H9 (cell line): Measurements from ENCODE around the gene KCNRG. TPM values are rescaled to one million over a fixed set of nuclear protein-coding genes. Genes with fewer than 3 reads are reported as not detected.

Experiments used
- DNase-seq: peaks from one replicate; pipeline ENCODE4 v3.0.0-alpha.2; 2017
- H2AFZ ChIP-seq: one replicate; pipeline ENCODE4 v1.6.1; 2013; ENCODE audit warnings: mild to moderate bottlenecking, low read length, control low read depth, moderate library complexity
- H2AK5ac ChIP-seq: 2 replicates; pipeline ENCODE4 v1.6.1; 2013; ENCODE audit warnings: low read length, control low read depth, mixed read lengths; ENCODE audit not compliant: insufficient read length
- H2BK120ac ChIP-seq: one replicate; pipeline ENCODE4 v1.6.1; 2013; ENCODE audit warnings: low read depth, mild to moderate bottlenecking, low read length, control low read depth, inconsistent platforms; ENCODE audit not compliant: poor library complexity, severe bottlenecking
- H2BK12ac ChIP-seq: 2 replicates; pipeline ENCODE4 v1.6.1; 2013; ENCODE audit warnings: low read length, control low read depth, mixed read lengths, low read depth; ENCODE audit not compliant: insufficient read length
- H2BK15ac ChIP-seq: 2 replicates; pipeline ENCODE4 v1.6.1; 2013; ENCODE audit warnings: low read depth, low read length, control low read depth
- H2BK20ac ChIP-seq: one replicate; pipeline ENCODE4 v1.6.1; 2013; ENCODE audit warnings: low read depth, mild to moderate bottlenecking, low read length, control low read depth, inconsistent platforms; ENCODE audit not compliant: poor library complexity, severe bottlenecking
- H2BK5ac ChIP-seq: 2 replicates; pipeline ENCODE4 v1.6.1; 2013; ENCODE audit warnings: low read length, control low read depth, mixed read lengths; ENCODE audit not compliant: insufficient read length
- H3K14ac ChIP-seq: 2 replicates; pipeline ENCODE4 v1.6.1; 2013; ENCODE audit warnings: low read length, control low read depth; ENCODE audit not compliant: insufficient read depth
- H3K18ac ChIP-seq: 2 replicates; pipeline ENCODE4 v1.6.1; 2013; ENCODE audit warnings: low read depth, mild to moderate bottlenecking, mixed read lengths, low read length, control low read depth; ENCODE audit not compliant: insufficient read length
- H3K23ac ChIP-seq: 2 replicates; pipeline ENCODE4 v1.6.1; 2013; ENCODE audit warnings: low read length, control low read depth, mixed read lengths, low read depth; ENCODE audit not compliant: insufficient read length
- H3K23me2 ChIP-seq: 2 replicates; pipeline ENCODE4 v1.6.1; 2013; ENCODE audit warnings: low read depth, mild to moderate bottlenecking, mixed read lengths, low read length, control low read depth; ENCODE audit not compliant: insufficient read length, poor library complexity, severe bottlenecking
- H3K27ac ChIP-seq: 2 replicates; pipeline ENCODE4 v1.5.1; 2013; ENCODE audit warnings: low read length, control low read depth, mixed read lengths, low read depth; ENCODE audit not compliant: insufficient read length
- H3K27me3 ChIP-seq: 2 replicates; pipeline ENCODE4 v1.6.1; 2013; ENCODE audit warnings: low read length, control low read depth, inconsistent platforms; ENCODE audit not compliant: insufficient read depth
- H3K4ac ChIP-seq: 2 replicates; pipeline ENCODE4 v1.6.1; 2013; ENCODE audit warnings: low read depth, mild to moderate bottlenecking, control low read depth, inconsistent platforms, low read length, moderate library complexity
- H3K4me1 ChIP-seq: 2 replicates; pipeline ENCODE4 v1.6.1; 2013; ENCODE audit warnings: low read length, control low read depth, inconsistent platforms; ENCODE audit not compliant: insufficient read depth
- H3K4me2 ChIP-seq: 2 replicates; pipeline ENCODE4 v1.6.1; 2013; ENCODE audit warnings: low read length, control low read depth, mixed read lengths; ENCODE audit not compliant: insufficient read length, insufficient read depth
- H3K56ac ChIP-seq: 2 replicates; pipeline ENCODE4 v1.6.1; 2013; ENCODE audit warnings: low read depth, mild to moderate bottlenecking, mixed read lengths, low read length, control low read depth; ENCODE audit not compliant: insufficient read length
- H3K79me1 ChIP-seq: 2 replicates; pipeline ENCODE4 v1.6.1; 2013; ENCODE audit warnings: low read depth, mild to moderate bottlenecking, moderate library complexity, low read length, control low read depth, inconsistent platforms; ENCODE audit not compliant: insufficient read depth, poor library complexity, severe bottlenecking
- H3K79me2 ChIP-seq: 2 replicates; pipeline ENCODE4 v1.6.1; 2013; ENCODE audit warnings: low read length, control low read depth, inconsistent platforms; ENCODE audit not compliant: insufficient read depth
- H3K9ac ChIP-seq: 2 replicates; pipeline ENCODE4 v1.6.1; 2013; ENCODE audit warnings: low read length, control low read depth, mixed read lengths; ENCODE audit not compliant: insufficient read length; ENCODE audit errors: extremely low read depth
- H3K9me3 ChIP-seq: one replicate; pipeline ENCODE4 v1.6.1; 2013; ENCODE audit warnings: low read depth, low read length, inconsistent platforms; ENCODE audit not compliant: control insufficient read depth
- H3T11ph ChIP-seq: one replicate; pipeline ENCODE4 v1.6.1; 2013; ENCODE audit warnings: mild to moderate bottlenecking, low read length, control low read depth, inconsistent platforms
- H4K20me1 ChIP-seq: one replicate; pipeline ENCODE4 v1.6.1; 2013; ENCODE audit not compliant: control insufficient read depth, insufficient read length, insufficient read depth
- H4K5ac ChIP-seq: 2 replicates; pipeline ENCODE4 v1.6.1; 2013; ENCODE audit warnings: low read depth, mild to moderate bottlenecking, mixed read lengths, low read length, control low read depth; ENCODE audit not compliant: insufficient read length
- H4K8ac ChIP-seq: replicated peaks from 2 replicates; pipeline ENCODE4 v1.6.1; 2013; ENCODE audit warnings: low read length, control low read depth, mixed read lengths, low read depth; ENCODE audit not compliant: insufficient read length
- H4K91ac ChIP-seq: 2 replicates; pipeline ENCODE4 v1.6.1; 2013; ENCODE audit warnings: low read depth, mild to moderate bottlenecking, moderate library complexity, mixed read lengths, low read length, control low read depth; ENCODE audit not compliant: insufficient read length
- H3K27ac Mint-ChIP-seq, 3 experiments: 2 replicates in 2 of 3; 3 replicates in 1 of 3; pipeline ENCODE4 v1.8.0; 2020 to 2021; ENCODE audit warnings: mixed read lengths in 3 of 3, mild to moderate bottlenecking in 1 of 3, moderate library complexity in 1 of 3
- H3K27me3 Mint-ChIP-seq: 2 replicates; pipeline ENCODE4 v1.8.0; 2021; ENCODE audit warnings: low read depth, mild to moderate bottlenecking, moderate library complexity, mixed read lengths
- H3K36me3 Mint-ChIP-seq, 3 experiments: 2 replicates in 2 of 3; 3 replicates in 1 of 3; pipeline ENCODE4 v1.8.0; 2020 to 2021; ENCODE audit warnings: low read depth in 3 of 3, mixed read lengths in 3 of 3; ENCODE audit not compliant: insufficient read depth in 1 of 3
- H3K4me1 Mint-ChIP-seq, 2 experiments: 2 replicates each; pipeline ENCODE4 v1.8.0; 2020; ENCODE audit warnings: mixed read lengths in 2 of 2
- H3K4me3 Mint-ChIP-seq, 2 experiments: 2 replicates in 1 of 2; 3 replicates in 1 of 2; pipeline ENCODE4 v1.8.0; 2020 to 2021; ENCODE audit warnings: mild to moderate bottlenecking in 2 of 2, mixed read lengths in 2 of 2, moderate library complexity in 1 of 2
- H3K9me3 Mint-ChIP-seq, 2 experiments: 2 replicates in 1 of 2; 3 replicates in 1 of 2; pipeline ENCODE4 v1.8.0; 2020; ENCODE audit warnings: mild to moderate bottlenecking in 2 of 2, mixed read lengths in 2 of 2, moderate library complexity in 1 of 2
- WGBS: extraction: QIAGEN DNeasy Blood & Tissue Kit; methylation state at CpG from one replicate; pipeline ENCODE4 v1.1.7; 2013; ENCODE audit warnings: missing lambda C conversion rate, low lambda C conversion rate, mixed read lengths; ENCODE audit not compliant: insufficient read length; ENCODE audit errors: extremely low coverage; 5-methylcytosine and 5-hydroxymethylcytosine counted together
- total RNA-seq: library from RNA; stranded (reverse); gene quantifications from 2 replicates; pipeline ENCODE4 v1.2.1, GENCODE V29; 2021
- TF ChIP-seq, protein P1 (sequence below): fragments of 200-600 bp; sonication (generic); conservative IDR thresholded peaks from 3 replicates; pipeline ENCODE4 v1.8.0; 2021; ENCODE audit warnings: antibody characterized with exemption, mild to moderate bottlenecking

Gene KCNRG
- total RNA-seq, 1 experiment from 2014 or later = 0.74 TPM

DNA sequence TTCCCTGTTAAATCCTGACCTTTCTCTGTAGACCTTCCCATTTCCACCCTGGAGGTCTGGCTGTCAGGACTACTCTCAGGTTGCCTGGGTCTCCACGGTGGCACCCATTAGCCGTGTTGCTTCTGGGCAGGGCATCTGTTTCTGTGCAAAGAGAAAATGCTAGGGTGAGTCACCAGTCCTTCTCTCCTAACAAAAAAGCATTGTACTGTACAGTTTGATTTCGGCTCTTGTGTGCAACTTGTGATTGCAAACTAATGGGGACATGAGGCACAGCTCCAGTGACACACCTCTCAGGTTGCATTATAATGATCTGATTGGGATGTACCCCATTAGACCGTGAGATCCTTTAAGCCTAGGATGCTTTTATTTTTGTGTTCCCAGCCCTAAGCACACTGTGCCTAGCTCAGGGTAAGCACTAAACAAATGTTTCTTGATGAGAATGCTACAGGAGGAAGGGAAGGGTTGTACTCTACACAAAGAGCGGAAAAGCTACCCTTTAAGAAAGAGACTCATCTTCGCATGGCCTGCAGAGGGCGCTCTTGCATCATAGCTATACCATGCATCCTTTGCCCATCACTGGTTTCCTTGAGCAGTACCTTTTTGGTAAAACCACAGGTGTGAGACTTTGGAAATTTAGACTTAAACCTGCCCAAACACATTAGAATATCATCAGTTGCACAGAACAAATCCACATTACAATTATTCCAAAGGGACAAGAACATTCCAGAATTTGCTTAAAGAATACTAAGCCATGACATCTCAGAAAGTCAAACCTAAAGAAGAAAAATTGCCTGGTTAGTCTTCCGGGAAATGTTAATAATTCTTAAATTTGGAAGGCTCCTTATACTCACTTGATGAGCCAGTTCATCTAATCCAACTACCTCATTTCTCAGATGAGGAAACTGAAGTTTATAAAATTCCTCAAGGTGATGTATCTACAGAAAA lies 38.7 kb upstream of the KCNRG start:
- H3K4me2 ChIP-seq = no peak overlapping the region
- no CpG with 5 or more reads among the region's 8 CpGs for WGBS
- no peaks in the 10 kb centered on the region for H3K79me1 ChIP-seq
- H3K4ac ChIP-seq = no peak overlapping the region
- no peaks in the 10 kb centered on the region for H3K27me3 ChIP-seq
- H2BK5ac ChIP-seq = no peak overlapping the region
- H2BK20ac ChIP-seq = no peak overlapping the region
- Mint-ChIP-seq H3K27ac (peak overlapping the region in 1 of 3 experiments; percentile 36; a peak in 1 of 7 replicates), H3K36me3 (no peaks in the 10 kb centered on the region), H3K9me3 (no peaks in the 10 kb centered on the region), H3K4me3 (no peak overlapping the region), H3K27me3 (peaks cover 2% of the 10 kb centered on the region; the same call in 1 of the 2 replicates), H3K4me1 (peaks cover 2 to 6% of the 10 kb centered on the region in 2 experiments; a peak in 3 of 4 replicates)
- no peak overlapping the region for H4K91ac ChIP-seq
- H3K18ac ChIP-seq = no peak overlapping the region
- H3K23ac ChIP-seq = no peak overlapping the region
- no peak overlapping the region for H2AFZ ChIP-seq
- H4K5ac ChIP-seq = no peak overlapping the region
- no peaks in the 10 kb centered on the region for H3K4me1 ChIP-seq
- H4K20me1 ChIP-seq = no peaks in the 10 kb centered on the region
- H3K14ac ChIP-seq = no peak overlapping the region
- H3T11ph ChIP-seq = no peak overlapping the region
- no peak overlapping the region for H2BK15ac ChIP-seq
- no peak overlapping the region for H2BK120ac ChIP-seq
- TF ChIP-seq, protein P1, sequence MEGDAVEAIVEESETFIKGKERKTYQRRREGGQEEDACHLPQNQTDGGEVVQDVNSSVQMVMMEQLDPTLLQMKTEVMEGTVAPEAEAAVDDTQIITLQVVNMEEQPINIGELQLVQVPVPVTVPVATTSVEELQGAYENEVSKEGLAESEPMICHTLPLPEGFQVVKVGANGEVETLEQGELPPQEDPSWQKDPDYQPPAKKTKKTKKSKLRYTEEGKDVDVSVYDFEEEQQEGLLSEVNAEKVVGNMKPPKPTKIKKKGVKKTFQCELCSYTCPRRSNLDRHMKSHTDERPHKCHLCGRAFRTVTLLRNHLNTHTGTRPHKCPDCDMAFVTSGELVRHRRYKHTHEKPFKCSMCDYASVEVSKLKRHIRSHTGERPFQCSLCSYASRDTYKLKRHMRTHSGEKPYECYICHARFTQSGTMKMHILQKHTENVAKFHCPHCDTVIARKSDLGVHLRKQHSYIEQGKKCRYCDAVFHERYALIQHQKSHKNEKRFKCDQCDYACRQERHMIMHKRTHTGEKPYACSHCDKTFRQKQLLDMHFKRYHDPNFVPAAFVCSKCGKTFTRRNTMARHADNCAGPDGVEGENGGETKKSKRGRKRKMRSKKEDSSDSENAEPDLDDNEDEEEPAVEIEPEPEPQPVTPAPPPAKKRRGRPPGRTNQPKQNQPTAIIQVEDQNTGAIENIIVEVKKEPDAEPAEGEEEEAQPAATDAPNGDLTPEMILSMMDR = peak; percentile 94
- H3K9ac ChIP-seq = no peak overlapping the region
- H3K79me2 ChIP-seq = no peaks in the 10 kb centered on the region
- no peak overlapping the region for H2BK12ac ChIP-seq
- DNase-seq = peak; percentile 70
- H3K27ac ChIP-seq = no peak overlapping the region
- no peak overlapping the region for H3K56ac ChIP-seq
- H3K9me3 ChIP-seq = no peaks in the 10 kb centered on the region
- no peaks in the 10 kb centered on the region for H3K23me2 ChIP-seq
- no peak overlapping the region for H4K8ac ChIP-seq
- no peak overlapping the region for H2AK5ac ChIP-seq
